HFF-Myc (cell line): Measurements from ENCODE around the gene CDH4.

Experiments
- DNase-seq: peaks from one replicate; pipeline ENCODE4 v3.0.0-alpha.2; 2011; ENCODE audit warnings: low read depth; ENCODE audit errors: extremely low read depth
- H3K4me3 ChIP-seq: replicated peaks from 2 replicates; pipeline ENCODE4 v1.5.1; 2011; ENCODE audit warnings: low read depth, mild to moderate bottlenecking, control low read depth, low read length
- TF ChIP-seq, protein P1 (sequence below): IDR thresholded peaks from 2 replicates; pipeline ENCODE4 v1.5.1; 2012; ENCODE audit warnings: mild to moderate bottlenecking, low read depth, low read length, control low read depth; ENCODE audit errors: missing control alignments

Gene CDH4

DNA sequence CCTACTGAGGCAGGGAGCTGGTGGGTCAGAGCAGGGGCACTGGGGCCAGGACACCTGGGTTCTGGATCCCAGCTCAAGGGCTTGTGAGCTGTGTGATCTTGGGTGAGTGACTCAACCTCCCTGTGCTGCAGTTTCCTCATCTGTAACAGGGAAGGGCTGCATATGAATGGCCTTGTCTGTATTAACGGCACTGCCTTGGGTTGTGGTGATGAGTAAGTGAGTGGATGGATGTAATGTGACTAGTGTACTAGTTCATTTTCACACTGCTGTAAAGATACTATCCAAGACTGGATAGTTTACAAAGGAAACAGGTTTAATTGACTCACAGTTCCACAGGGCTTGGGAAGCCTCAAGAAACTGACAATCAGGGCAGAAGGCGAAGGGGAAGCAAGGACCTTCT, 580.1 kb downstream of the CDH4 start:
- H3K4me3 ChIP-seq, result no peak overlapping the region
- TF ChIP-seq, protein P1, sequence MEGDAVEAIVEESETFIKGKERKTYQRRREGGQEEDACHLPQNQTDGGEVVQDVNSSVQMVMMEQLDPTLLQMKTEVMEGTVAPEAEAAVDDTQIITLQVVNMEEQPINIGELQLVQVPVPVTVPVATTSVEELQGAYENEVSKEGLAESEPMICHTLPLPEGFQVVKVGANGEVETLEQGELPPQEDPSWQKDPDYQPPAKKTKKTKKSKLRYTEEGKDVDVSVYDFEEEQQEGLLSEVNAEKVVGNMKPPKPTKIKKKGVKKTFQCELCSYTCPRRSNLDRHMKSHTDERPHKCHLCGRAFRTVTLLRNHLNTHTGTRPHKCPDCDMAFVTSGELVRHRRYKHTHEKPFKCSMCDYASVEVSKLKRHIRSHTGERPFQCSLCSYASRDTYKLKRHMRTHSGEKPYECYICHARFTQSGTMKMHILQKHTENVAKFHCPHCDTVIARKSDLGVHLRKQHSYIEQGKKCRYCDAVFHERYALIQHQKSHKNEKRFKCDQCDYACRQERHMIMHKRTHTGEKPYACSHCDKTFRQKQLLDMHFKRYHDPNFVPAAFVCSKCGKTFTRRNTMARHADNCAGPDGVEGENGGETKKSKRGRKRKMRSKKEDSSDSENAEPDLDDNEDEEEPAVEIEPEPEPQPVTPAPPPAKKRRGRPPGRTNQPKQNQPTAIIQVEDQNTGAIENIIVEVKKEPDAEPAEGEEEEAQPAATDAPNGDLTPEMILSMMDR, result no peak
- DNase-seq, result no peak

DNA sequence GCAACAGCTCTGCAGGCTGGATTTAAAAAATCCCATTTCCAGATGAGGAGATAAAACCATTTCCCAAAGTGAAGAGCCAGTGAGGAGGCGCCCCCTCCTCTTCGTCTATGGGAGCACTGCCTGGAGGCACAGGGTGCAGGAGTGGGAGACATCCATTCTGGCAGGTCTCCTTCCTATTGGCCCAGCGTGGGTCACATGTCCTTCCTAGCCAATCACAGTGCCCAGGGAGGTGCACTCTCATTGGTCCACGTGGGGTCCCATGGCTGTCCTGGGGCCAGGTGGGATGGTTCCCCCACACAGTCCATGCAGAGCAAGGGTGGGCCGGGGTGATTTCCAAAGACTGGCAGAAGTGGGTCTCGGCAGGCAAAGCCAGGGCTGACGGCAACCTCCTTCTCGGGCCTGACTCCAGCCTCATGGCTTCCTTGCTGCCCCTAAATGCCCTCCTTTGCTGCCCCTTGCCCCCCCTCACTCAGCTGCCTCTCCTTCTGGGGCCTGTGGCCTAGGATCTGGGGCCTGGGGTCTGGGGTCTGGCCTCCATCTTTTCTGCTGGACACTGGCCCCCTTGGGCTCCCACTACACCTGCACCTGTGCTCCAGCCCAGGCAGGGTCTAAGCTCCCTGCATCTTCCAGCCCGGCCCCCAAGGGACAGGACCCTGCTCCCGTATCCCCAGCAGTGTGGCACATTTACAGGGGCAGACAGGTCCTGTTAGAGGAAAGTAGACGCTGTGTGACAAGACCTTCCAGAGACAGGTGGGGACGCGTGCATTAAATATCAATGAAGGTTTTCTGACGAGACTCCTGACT, 581.9 kb downstream of the CDH4 start:
- TF ChIP-seq, protein P1, result no peak
- DNase-seq, result no peak
- no peak overlapping the region for H3K4me3 ChIP-seq

DNA sequence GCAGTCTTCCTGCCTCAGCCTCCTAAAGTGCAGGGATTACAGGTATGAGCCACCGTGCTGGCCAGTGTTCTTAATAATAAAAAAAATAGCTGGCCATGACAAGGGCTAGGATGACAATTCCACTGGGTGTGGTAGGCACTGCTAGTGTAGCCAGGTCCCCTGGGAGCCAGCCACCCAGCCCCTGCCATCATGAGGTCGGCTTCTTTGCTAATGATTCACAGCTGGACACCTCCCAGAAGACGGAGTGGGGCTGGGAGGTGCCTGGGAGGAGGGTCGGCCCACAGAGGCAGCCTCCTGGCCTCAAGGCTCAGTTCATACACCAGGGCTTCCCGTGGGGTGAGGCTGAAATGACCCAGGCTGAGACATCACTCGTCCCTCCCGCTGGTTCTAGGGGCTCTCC, 583.2 kb downstream of the CDH4 start:
- no peak for DNase-seq
- TF ChIP-seq, protein P1, result no peak
- H3K4me3 ChIP-seq, result no peak overlapping the region

DNA sequence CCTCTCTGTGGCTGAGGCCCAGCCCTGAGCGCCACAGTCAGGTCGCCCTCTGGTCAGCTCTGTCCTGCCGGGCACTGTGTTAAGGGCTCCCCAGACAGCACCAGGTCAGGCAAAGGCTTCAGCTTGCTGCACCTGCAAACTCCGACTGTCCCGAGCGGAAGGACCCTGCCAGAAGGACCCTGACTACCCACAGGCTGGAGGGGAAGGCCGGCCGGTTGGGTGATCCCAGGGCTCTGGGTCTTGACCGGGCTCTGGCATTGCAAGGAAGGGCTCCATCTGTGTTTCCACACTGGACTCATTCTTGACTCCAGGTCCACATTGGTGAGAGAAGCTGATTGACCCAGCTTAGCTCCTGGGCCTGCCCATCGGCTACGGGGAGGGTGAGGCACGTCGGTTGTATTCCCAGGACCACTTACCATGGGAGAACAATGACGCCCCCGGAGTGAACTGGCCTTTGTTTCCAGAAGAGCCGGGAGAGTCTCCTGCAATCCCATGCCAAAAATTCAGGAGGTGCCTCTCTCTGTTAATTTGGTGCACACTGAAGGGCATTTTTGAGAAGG, 583.8 kb downstream of the CDH4 start:
- TF ChIP-seq, protein P1, result no peak
- DNase-seq, result no peak
- no peak overlapping the region for H3K4me3 ChIP-seq

DNA sequence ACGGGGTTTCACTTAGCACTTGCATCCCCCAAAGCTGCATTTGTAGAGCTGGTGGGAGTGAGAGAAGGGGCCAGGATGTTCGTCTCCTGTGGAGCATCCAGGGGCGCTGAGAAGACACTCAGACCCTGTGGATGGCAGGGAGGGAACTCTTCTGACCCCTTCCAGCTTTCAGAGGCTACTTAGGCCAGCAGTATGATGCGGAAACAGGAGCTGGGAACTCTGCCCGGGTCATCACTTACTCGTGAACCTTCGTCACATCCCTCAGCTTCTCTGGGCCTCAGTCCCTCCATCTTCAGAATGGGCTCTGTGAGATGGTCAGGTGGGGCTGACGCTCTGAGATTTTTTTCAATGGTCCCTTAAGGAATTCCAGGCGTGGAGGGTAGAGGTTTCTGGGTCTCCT, 585.1 kb downstream of the CDH4 start:
- no peak overlapping the region for H3K4me3 ChIP-seq
- TF ChIP-seq, protein P1, result no peak
- no peak for DNase-seq

DNA sequence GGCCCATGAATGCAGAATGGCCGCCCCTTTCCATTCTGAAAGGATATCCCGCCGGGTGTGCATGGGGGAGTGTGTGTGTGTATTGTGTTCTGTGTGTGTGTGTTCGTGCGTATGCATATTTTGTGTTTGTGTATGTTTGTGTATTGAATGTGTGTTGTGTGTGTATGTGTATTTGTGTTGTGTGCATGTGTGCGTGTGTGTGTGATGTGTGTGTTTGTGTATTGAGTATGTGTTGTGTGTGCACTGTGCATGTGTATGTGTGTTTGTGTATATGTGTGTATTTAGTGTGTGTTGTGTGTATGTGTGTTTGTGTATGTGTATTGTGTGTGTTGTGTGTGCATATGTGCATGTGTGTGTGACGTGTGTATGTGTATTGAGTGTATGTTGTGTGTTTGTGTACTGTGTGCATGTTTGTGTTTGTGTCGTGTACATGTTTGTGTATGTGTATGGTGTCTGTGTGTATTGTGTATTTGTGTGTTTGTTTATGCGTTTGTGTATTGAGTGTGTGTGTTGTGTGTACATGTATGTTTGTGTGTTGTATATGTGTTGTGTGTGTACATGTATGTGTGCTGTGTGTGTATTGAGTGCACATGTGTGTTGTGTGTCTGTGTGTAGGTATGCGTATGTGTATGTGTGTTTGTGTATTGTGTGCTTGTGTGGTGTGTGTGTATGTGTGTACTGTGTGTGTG, 587.3 kb downstream of the CDH4 start:
- no peak for DNase-seq
- no peak overlapping the region for H3K4me3 ChIP-seq
- TF ChIP-seq, protein P1, result no peak
